ENCODE data around the gene TMEM132C.

TMEM132C gene

DNA sequence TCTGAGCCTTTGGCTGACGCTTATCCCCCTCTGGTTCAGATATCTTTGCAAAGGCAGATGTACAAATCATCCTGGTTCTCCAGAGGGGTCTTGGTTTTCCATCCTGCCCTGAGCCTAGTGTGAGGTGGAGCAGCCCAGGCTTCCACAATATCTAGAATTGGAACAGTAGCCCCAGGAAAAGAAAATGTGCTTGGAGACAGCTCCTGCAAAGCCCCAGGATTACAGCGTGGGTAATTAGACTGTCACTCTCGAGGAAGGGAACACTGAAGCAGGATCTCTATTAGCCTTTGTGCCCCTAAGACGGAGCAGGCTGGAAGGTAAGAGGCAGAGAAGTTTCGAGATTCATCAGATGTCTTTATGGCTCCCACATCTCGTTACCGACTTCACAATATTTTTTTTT lies 59.4 kb downstream of the TMEM132C start:
- POLR2A ChIA-PET, result no interaction called here

DNA sequence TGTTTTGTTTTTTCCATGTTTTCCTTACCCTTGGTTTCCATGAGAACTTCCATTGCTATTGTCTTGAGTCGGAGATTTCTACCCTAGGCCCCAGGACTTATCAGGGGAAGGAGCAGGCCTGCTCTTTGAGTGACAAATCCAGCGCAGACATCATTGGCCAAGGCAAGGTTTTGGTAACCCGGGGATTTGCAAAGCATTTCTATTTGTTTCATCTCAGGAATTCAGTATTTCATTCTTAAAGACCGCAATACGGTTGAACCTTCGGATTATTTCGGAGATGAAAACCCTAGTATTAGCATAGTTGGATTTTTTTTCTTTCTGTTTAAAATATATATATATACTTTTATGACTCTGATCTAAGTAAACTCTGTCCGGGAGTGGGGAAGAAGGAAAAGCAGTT lies 62.0 kb downstream of the TMEM132C start:
- TF ChIP-seq, protein P1, sequence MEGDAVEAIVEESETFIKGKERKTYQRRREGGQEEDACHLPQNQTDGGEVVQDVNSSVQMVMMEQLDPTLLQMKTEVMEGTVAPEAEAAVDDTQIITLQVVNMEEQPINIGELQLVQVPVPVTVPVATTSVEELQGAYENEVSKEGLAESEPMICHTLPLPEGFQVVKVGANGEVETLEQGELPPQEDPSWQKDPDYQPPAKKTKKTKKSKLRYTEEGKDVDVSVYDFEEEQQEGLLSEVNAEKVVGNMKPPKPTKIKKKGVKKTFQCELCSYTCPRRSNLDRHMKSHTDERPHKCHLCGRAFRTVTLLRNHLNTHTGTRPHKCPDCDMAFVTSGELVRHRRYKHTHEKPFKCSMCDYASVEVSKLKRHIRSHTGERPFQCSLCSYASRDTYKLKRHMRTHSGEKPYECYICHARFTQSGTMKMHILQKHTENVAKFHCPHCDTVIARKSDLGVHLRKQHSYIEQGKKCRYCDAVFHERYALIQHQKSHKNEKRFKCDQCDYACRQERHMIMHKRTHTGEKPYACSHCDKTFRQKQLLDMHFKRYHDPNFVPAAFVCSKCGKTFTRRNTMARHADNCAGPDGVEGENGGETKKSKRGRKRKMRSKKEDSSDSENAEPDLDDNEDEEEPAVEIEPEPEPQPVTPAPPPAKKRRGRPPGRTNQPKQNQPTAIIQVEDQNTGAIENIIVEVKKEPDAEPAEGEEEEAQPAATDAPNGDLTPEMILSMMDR (IDR thresholded peaks at IDR 0.05; ENCODE audit: insufficient read depth, low read length, missing control alignments), result no peak

More for the DNA sequence above, 59.4 kb downstream of the TMEM132C start:
- CTCF ChIA-PET, result no interaction called here
- no peak overlapping the region for H3K4me3 ChIP-seq (ENCODE audit: low read depth, low read length)
- DNase-seq (ENCODE audit: low read depth, low spot score), result no peak
- TF ChIP-seq, protein P1 (IDR thresholded peaks at IDR 0.05; ENCODE audit: insufficient read depth, low read length, missing control alignments), result no peak

GRCh38 chr12:128336204-128337070 lies 69.5 kb downstream of the TMEM132C start:
- POLR2A ChIA-PET, result no interaction called here
- DNase-seq (ENCODE audit: low read depth, low spot score), result no peak
- CTCF ChIA-PET, result no interaction called here
- no peak overlapping the region for H3K4me3 ChIP-seq (ENCODE audit: low read depth, low read length)
- TF ChIP-seq, protein P1 (IDR thresholded peaks at IDR 0.05; ENCODE audit: insufficient read depth, low read length, missing control alignments), result no peak

More for the DNA sequence above, 62.0 kb downstream of the TMEM132C start:
- no peak overlapping the region for H3K4me3 ChIP-seq (ENCODE audit: low read depth, low read length)
- POLR2A ChIA-PET, result no interaction called here
- CTCF ChIA-PET, result no interaction called here
- no peak for DNase-seq (ENCODE audit: low read depth, low spot score)

- H3K4me3 ChIP-seq (ENCODE audit: low read depth, low read length), result no peak overlapping the region
- POLR2A ChIA-PET, result no interaction called here
- TF ChIP-seq, protein P1 (IDR thresholded peaks at IDR 0.05; ENCODE audit: insufficient read depth, low read length, missing control alignments), result no peak
- CTCF ChIA-PET, result no interaction called here
- no peak for DNase-seq (ENCODE audit: low read depth, low spot score)
Observed at GRCh38 chr12:128337071-128337345, 70.0 kb downstream of the TMEM132C start.

DNA sequence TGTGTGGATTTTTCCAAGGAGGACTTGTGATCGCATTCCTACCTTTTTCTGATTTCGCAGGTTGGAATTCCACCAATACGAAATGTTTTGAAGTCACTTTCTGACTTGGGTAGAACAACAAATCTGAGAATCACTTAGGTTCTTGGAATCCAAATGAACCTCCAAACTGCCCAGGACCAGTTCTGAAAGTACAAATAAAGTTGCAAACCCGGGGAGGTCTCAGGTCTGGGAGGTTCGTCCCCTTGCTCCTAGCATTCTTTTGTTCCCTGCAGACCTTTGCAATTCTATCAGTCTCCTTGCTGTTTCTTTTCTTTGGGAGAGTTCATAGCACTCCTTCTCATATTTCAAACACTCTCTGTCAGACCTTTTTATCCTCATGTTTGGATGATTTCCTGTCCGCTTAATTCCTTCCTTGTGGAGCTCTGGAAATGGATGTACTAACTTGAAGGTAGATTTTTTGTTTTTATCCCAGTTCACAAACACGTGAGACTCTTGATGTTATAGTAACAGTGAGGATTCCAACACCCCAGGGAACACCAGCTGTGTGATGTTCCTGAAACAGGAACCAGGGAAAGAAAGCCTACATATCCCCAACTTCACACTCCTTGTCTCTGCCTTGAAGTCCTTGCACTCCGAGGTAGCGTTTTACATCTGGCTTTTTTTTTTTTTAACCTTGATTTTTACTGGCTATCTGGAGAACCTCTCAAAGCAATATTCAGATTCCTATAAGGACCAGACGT lies 70.6 kb downstream of the TMEM132C start:
- DNase-seq (ENCODE audit: low read depth, low spot score), result no peak
- TF ChIP-seq, protein P1 (IDR thresholded peaks at IDR 0.05; ENCODE audit: insufficient read depth, low read length, missing control alignments), result no peak
- CTCF ChIA-PET, result no interaction called here
- POLR2A ChIA-PET, result no interaction called here
- H3K4me3 ChIP-seq (ENCODE audit: low read depth, low read length), result no peak overlapping the region

DNA sequence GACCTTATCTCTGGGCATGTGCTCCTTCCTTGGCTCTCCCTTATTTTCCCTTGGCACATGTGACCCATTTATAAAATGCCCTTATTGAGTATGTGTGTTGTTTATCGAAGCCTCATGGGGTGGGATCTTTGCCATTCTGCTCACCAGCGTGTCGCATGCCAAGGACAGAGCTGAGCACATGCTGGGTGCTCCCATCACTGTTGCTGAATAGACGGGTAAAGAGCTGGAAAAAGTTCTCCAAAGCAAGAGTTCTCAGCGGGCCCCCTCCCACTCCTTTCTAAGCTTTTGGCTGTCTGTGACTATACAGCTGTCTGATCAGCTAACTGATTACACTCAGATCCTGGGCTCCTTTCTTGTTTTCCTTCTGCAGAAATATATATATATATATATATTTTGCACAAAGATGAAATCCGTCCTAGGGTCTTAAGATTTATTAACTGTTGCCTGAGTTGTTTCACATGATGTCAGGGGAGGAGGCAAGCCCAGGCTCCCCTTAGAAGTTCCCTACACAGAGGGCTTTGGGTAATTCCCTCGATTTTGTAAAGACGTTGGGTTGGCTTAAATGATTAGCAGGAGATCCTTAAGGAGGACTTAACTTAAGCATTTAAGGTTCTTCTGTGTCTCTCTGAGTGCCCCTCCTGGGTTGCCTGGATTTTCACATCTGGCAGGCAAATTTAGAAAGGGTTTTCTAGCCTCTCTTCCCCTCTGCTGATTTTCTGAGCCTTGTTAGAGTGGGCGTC lies 71.6 kb downstream of the TMEM132C start:
- no peak for DNase-seq (ENCODE audit: low read depth, low spot score)
- POLR2A ChIA-PET, result no interaction called here
- TF ChIP-seq, protein P1 (IDR thresholded peaks at IDR 0.05; ENCODE audit: insufficient read depth, low read length, missing control alignments), result no peak
- CTCF ChIA-PET, result no interaction called here
- H3K4me3 ChIP-seq (ENCODE audit: low read depth, low read length), result no peak overlapping the region
